Measurements from ENCODE around the gene SLC25A22. TPM values are rescaled to one million over a fixed set of nuclear protein-coding genes. Genes with fewer than 3 reads are reported as not detected.

Gene SLC25A22
- total and polyA plus RNA-seq, 4 experiments from 2014 or later = 9.4 to 24.1 (median 18.7) TPM

DNA sequence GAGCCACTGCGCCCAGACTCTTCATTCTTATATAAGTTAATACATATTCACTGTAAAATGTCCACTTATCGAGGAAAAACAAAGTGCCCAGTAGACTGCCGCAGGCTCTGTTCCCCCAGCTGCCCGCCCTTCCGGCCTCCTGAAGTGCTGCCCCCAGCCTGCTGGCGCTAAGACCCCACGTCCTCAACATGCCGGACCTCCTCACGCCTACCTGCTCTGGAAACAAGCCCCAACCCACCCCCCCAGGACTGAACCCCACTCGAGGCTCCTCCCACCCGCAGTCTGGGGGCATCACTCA is 21.9 kb downstream of the SLC25A22 start:
- no peak for DNase-seq
- peak overlapping the region; percentile 29 to 52 for H3K4me3 ChIP-seq (ENCODE audit: low read length in 2 of 2)
- peaks cover 0 to 5% of the 10 kb centered on the region in 2 donors for H3K36me3 Mint-ChIP-seq
- peak overlapping the region; percentile 74 to 83 (median 78) for H3K4me3 Mint-ChIP-seq
- H3K27ac ChIP-seq (ENCODE audit: low read depth, low read length) = peak overlapping the region; percentile 40
- no peaks in the 10 kb centered on the region for H3K9me3 ChIP-seq (ENCODE audit: control insufficient read depth in 1 of 2, low read length in 2 of 2)
- H3K36me3 ChIP-seq (ENCODE audit: insufficient read depth, low read length) = peaks cover 7% of the 10 kb centered on the region
- CTCF ChIA-PET (ENCODE audit: partially characterized antibody) = interaction anchor here (1.4 to 2.4 kb wide), 3 partner anchors 9 to 13 kb away, joined by 6 to 8 read pairs (median 7); no protein-coding TSS in a partner anchor
- H3K27me3 ChIP-seq (ENCODE audit: insufficient read depth, low read length) = no peaks in the 10 kb centered on the region
- H3K9me3 Mint-ChIP-seq = peaks cover 0 to 2% (median 0%) of the 10 kb centered on the region in 8 donors
- POLR2A ChIA-PET (ENCODE audit: partially characterized antibody) = interaction anchor here (0.8 to 3.6 kb wide), 8 partner anchors 11 to 164 kb away, joined by 3 to 23 read pairs (median 4); partner anchors contain the start of genes PIDD1, SLC25A22, TALDO1 and TMEM80
- intact Hi-C loops (cut with micrococcal nuclease) = loop anchor here (2.0 kb wide), 1 partner anchor 29 kb away; the partner anchor contains the start of gene TALDO1
- H3K4me1 ChIP-seq (ENCODE audit: insufficient read depth, low read length) = peaks cover 32% of the 10 kb centered on the region
- no peaks in the 10 kb centered on the region for H3K27me3 Mint-ChIP-seq
- H3K4me1 Mint-ChIP-seq = peaks cover 3 to 36% (median 9%) of the 10 kb centered on the region in 4 donors
- peak overlapping the region in 6 of 7 donors; percentile 57 to 88 (median 74) for H3K27ac Mint-ChIP-seq

DNA sequence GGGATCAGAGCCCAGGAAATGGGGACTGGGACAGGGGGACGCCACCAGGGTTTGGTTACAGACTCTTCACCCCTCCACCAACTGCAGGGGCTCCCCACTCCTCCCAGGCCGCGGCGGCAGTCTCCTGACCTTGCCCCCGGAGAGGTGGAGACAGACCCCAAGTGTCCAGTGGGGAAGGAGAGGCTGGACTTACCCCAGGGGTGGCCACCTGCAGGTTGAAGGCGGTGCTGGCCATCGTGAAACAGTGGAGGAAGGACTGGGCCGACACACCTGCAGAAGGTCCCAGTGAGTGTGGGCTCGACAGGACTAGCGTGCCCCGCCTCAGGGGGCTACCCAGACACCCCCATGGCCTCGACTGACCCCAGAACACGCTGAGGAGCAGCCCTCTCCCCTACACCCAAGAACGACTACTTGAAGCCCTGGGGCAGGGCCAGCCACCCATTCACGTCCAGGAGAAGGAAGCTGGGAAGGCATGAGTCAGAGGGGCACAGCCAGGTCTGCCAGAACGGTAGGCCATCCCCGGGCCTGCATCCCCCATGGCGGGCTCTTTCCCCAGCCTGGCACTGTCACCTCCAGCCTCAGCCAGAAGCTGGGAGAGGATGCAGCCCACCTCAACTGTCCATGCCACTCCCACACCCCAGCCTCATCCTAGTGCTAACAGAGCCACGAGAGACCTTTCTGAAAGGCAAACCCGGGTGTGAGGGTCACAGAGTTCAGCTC is 23.0 kb downstream of the SLC25A22 start:
- DNase-seq = no peak
- intact Hi-C loops (cut with micrococcal nuclease) = no loop called here
- peaks cover 32% of the 10 kb centered on the region for H3K4me1 ChIP-seq (ENCODE audit: insufficient read depth, low read length)
- no peak overlapping the region for H3K4me3 ChIP-seq (ENCODE audit: low read length in 2 of 2)
- Mint-ChIP-seq H3K27ac (peak overlapping the region in 3 of 7 donors; percentile 6 to 79 (median 59)), H3K27me3 (no peaks in the 10 kb centered on the region), H3K36me3 (peaks cover 0 to 12% of the 10 kb centered on the region in 2 donors), H3K4me3 (peak overlapping the region; percentile 40 to 80 (median 72)), H3K4me1 (peaks cover 3 to 31% (median 9%) of the 10 kb centered on the region in 4 donors), H3K9me3 (peaks cover 0 to 2% (median 0%) of the 10 kb centered on the region in 8 donors)
- H3K9me3 ChIP-seq (ENCODE audit: control insufficient read depth in 1 of 2, low read length in 2 of 2) = no peaks in the 10 kb centered on the region
- CTCF ChIA-PET (ENCODE audit: partially characterized antibody) = interaction anchor here (2.3 to 2.4 kb wide), 2 partner anchors 9 to 11 kb away, joined by 6 to 7 read pairs; no protein-coding TSS in a partner anchor
- no peak overlapping the region for H3K27ac ChIP-seq (ENCODE audit: low read depth, low read length)
- H3K36me3 ChIP-seq (ENCODE audit: insufficient read depth, low read length) = peaks cover 14% of the 10 kb centered on the region
- no peaks in the 10 kb centered on the region for H3K27me3 ChIP-seq (ENCODE audit: insufficient read depth, low read length)
- POLR2A ChIA-PET (ENCODE audit: partially characterized antibody) = interaction anchor here (0.7 to 3.6 kb wide), 3 partner anchors 19 to 44 kb away, joined by 3 to 23 read pairs (median 3); partner anchors contain the start of gene SLC25A22

DNA sequence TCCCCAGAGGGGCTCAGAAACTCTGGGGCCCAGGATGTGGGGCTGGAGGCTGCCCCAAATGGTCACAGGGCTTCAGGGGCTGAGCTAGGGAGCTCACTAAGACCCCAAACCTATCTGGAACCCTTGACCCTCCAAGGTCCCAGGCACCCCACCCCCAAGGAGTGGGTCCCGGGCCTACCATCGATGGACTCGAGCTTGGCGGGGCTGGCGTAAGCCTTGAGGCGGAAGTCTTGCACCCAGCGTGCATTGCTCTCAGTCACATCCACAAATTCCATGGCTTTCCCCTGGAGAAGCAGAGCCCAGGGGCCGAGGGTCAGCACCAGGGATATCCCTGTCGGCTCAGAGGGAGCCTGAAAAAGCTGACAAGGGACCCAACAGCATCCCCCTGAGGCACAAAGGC is 24.3 kb downstream of the SLC25A22 start:
- intact Hi-C loops (cut with micrococcal nuclease) = no loop called here
- peaks cover 3 to 31% (median 9%) of the 10 kb centered on the region in 4 donors for H3K4me1 Mint-ChIP-seq
- POLR2A ChIA-PET (ENCODE audit: partially characterized antibody) = no interaction called here
- Histone ChIP-seq H3K36me3 (ENCODE audit: insufficient read depth, low read length) (peaks cover 14% of the 10 kb centered on the region), H3K27ac (ENCODE audit: low read depth, low read length) (no peak overlapping the region), H3K9me3 (ENCODE audit: control insufficient read depth in 1 of 2, low read length in 2 of 2) (no peaks in the 10 kb centered on the region), H3K4me3 (ENCODE audit: low read length in 2 of 2) (no peak overlapping the region), H3K27me3 (ENCODE audit: insufficient read depth, low read length) (no peaks in the 10 kb centered on the region), H3K4me1 (ENCODE audit: insufficient read depth, low read length) (peaks cover 30% of the 10 kb centered on the region)
- H3K9me3 Mint-ChIP-seq = no peaks in the 10 kb centered on the region
- CTCF ChIA-PET (ENCODE audit: partially characterized antibody) = interaction anchor here (0.9 kb wide), 1 partner anchor 10 kb away, joined by 3 read pairs; no protein-coding TSS in a partner anchor
- DNase-seq = no peak
- no peaks in the 10 kb centered on the region for H3K27me3 Mint-ChIP-seq
- no peak overlapping the region for H3K4me3 Mint-ChIP-seq
- H3K36me3 Mint-ChIP-seq = peaks cover 0 to 15% of the 10 kb centered on the region in 2 donors
- no peak overlapping the region for H3K27ac Mint-ChIP-seq

DNA sequence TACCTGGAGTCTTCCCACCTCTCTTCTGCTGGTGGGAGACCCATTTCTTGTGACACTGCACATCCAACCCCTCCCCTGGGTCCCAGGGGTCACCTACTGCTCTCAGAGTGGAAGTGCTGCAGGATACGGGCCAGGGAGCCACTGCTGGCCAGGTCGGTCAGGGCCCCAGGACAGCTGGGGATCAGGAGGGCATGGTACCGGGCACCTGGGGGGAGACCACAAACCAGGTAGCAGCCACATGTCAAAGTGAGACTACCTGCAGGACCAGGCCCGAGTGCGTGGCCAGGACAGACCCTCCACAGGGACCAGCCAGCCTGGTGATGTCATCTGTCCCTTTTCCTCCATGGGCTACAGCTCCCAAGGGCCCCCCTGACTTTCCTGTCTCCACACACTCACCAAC is 24.7 kb downstream of the SLC25A22 start:
- ChIA-PET POLR2A (ENCODE audit: partially characterized antibody) (no interaction called here), CTCF (ENCODE audit: partially characterized antibody) (interaction anchor here (0.9 kb wide), 1 partner anchor 10 kb away, joined by 3 read pairs; no protein-coding TSS in a partner anchor)
- Histone ChIP-seq H3K27ac (ENCODE audit: low read depth, low read length) (no peak overlapping the region), H3K4me1 (ENCODE audit: insufficient read depth, low read length) (peaks cover 26% of the 10 kb centered on the region), H3K36me3 (ENCODE audit: insufficient read depth, low read length) (peaks cover 14% of the 10 kb centered on the region), H3K9me3 (ENCODE audit: control insufficient read depth in 1 of 2, low read length in 2 of 2) (no peaks in the 10 kb centered on the region), H3K4me3 (ENCODE audit: low read length in 2 of 2) (no peak overlapping the region), H3K27me3 (ENCODE audit: insufficient read depth, low read length) (no peaks in the 10 kb centered on the region)
- no peaks in the 10 kb centered on the region for H3K9me3 Mint-ChIP-seq
- DNase-seq = no peak
- H3K27ac Mint-ChIP-seq = no peak overlapping the region
- peaks cover 0 to 15% of the 10 kb centered on the region in 2 donors for H3K36me3 Mint-ChIP-seq
- no peaks in the 10 kb centered on the region for H3K27me3 Mint-ChIP-seq
- intact Hi-C loops (cut with micrococcal nuclease) = no loop called here
- peaks cover 3 to 29% (median 9%) of the 10 kb centered on the region in 4 donors for H3K4me1 Mint-ChIP-seq
- no peak overlapping the region for H3K4me3 Mint-ChIP-seq

DNA sequence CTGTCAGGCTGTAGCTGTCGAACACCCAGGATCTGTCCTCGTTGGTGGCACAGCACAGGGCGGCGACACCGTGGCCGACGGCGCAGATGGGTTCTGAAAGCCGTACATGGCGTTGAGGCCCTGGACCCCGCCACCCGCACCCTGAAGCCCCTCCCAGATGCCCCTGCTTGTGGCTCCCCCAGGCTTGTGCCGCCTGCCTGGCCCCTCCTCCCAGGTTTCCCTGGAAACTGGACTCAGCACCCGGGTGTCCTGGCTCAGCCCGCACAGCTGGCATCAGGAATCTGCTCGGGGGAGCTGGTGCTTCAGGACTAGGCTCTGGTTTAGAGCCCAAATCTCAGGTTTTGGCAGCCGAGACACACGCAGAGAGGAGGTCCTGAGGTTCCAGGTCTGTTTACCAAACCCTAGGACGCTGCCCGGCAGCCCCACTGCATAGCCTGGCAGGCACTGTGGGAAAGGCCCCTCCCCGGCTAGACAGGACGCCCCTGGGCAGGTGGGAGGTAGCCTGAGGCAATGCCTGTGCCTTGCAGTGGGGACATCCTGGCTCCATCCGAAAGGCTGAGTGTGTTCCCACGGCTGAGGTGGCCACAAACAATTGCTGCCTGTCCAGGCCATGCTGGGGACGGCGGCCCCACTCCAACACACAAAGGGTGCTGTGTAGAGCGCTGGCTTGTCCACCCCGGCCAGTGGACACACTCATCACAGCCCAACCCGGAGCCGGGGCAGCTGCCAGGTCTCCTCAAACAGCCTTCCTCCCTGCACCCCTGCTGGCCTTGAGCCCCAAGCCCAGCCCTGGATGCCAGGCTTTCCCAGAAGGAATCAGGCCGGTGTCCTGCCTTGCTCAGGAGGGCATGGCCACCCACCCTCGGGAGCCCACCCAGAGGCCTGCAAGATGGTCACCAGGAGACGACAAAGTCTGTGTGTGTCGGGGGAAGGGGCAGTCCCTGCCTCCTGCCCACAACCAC is 25.4 kb downstream of the SLC25A22 start:
- no peak for DNase-seq
- Histone ChIP-seq H3K27ac (ENCODE audit: low read depth, low read length) (no peak overlapping the region), H3K27me3 (ENCODE audit: insufficient read depth, low read length) (no peaks in the 10 kb centered on the region), H3K4me1 (ENCODE audit: insufficient read depth, low read length) (peaks cover 19% of the 10 kb centered on the region), H3K36me3 (ENCODE audit: insufficient read depth, low read length) (peaks cover 14% of the 10 kb centered on the region), H3K9me3 (ENCODE audit: control insufficient read depth in 1 of 2, low read length in 2 of 2) (no peaks in the 10 kb centered on the region), H3K4me3 (ENCODE audit: low read length in 2 of 2) (no peak overlapping the region)
- Mint-ChIP-seq H3K4me3 (no peak overlapping the region), H3K4me1 (peaks cover 3 to 24% (median 9%) of the 10 kb centered on the region in 4 donors), H3K27me3 (no peaks in the 10 kb centered on the region), H3K36me3 (peaks cover 0 to 15% of the 10 kb centered on the region in 2 donors), H3K27ac (peak overlapping the region in 1 of 7 donors; percentile 29), H3K9me3 (no peaks in the 10 kb centered on the region)
- ChIA-PET POLR2A (ENCODE audit: partially characterized antibody) (no interaction called here), CTCF (ENCODE audit: partially characterized antibody) (no interaction called here)
- intact Hi-C loops (cut with micrococcal nuclease) = no loop called here

DNA sequence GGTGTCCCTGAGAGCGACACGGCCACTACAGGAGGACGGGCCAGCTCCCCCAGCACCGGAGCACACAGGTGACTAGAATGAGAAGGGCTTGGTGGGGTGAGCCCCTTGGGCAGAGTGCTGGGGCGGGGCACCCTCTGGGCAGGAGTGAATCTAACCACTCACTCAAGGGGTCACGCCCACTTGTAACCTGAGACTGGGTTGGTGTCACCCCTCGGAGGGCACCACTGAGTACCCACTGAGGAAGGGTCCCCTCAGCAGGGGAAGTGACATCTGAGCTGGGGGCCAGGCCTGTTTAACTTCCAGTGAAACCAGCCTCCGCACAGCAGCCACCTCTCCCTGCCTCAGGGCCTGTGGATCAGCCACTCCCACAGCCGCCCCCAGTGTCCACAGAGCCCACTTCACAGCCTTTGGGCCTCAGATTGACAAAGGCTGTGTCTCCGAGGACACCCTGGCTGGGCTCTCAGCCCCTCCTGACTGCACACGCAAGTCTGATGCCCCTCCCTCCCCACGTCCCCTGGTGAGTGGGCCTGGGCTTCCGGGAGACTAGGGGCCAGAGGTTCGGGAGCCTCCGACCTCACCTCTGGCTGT is 26.4 kb downstream of the SLC25A22 start:
- Histone ChIP-seq H3K27ac (ENCODE audit: low read depth, low read length) (no peak overlapping the region), H3K4me3 (ENCODE audit: low read length in 2 of 2) (no peak overlapping the region), H3K27me3 (ENCODE audit: insufficient read depth, low read length) (no peaks in the 10 kb centered on the region), H3K4me1 (ENCODE audit: insufficient read depth, low read length) (peaks cover 19% of the 10 kb centered on the region), H3K9me3 (ENCODE audit: control insufficient read depth in 1 of 2, low read length in 2 of 2) (no peaks in the 10 kb centered on the region), H3K36me3 (ENCODE audit: insufficient read depth, low read length) (peaks cover 15% of the 10 kb centered on the region)
- ChIA-PET POLR2A (ENCODE audit: partially characterized antibody) (no interaction called here), CTCF (ENCODE audit: partially characterized antibody) (no interaction called here)
- H3K4me3 Mint-ChIP-seq = no peak overlapping the region
- peaks cover 3 to 24% (median 9%) of the 10 kb centered on the region in 4 donors for H3K4me1 Mint-ChIP-seq
- H3K36me3 Mint-ChIP-seq = peaks cover 0 to 19% of the 10 kb centered on the region in 2 donors
- no peak for DNase-seq
- intact Hi-C loops (cut with micrococcal nuclease) = no loop called here
- H3K27ac Mint-ChIP-seq = no peak overlapping the region
- H3K27me3 Mint-ChIP-seq = no peaks in the 10 kb centered on the region
- no peaks in the 10 kb centered on the region for H3K9me3 Mint-ChIP-seq

All from CD4-positive, alpha-beta memory T cell (primary cell).